Hematopoietic multipotent progenitor cell treated with erythropoietin and hydrocortisone succinate and interleukin-3 and kit ligand, for 15 days (in vitro differentiated cells): Measurements from ENCODE around the gene BRINP3.
"Not testable (repeated sequence)": the region's sequence is repeated elsewhere in the genome, so short reads cannot be mapped to it uniquely, and the experiment has no call there.

Source experiments
- DNase-seq: peaks from one replicate; pipeline ENCODE4 v3.0.0-alpha.2; 2015; ENCODE audit warnings: low spot score

BRINP3 gene

DNA sequence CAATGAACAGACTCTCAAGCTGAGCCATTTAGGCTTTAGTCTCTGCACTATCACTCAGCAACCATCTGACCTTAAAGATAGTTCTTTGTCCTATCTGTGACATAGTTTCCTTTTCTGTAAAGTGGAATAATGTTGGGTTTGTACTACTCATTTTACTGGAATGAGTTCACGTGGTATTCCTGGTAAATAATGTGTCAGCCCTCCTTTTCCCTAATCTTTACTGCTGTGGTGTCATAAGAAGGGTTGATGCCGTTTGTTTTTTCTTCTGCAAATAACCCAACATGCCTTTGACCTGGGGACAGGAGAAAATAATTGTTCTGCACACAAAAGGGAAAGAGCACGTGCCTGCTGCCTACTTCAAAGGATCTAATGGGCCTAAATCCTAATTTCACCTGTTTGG lies 297.8 kb downstream of the BRINP3 start:
- no peak for DNase-seq

DNA sequence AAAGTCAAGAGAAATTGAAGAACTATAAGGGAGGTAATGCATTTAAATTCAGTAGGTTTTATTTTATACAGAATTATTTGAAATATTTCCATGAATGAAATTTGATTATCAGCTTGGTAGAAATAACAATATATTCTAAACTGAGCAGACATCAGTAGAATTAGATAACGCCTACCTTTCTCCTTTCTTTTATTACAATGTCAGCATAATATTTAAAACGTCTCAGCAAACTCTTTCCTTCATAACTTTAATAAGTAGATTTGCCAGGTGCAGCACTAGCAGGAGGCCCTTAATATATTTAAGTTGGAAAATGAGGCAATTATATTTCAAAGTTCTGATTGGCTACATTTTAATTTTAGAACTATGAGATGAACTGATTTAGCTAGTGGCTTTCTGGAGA lies 298.8 kb downstream of the BRINP3 start:
- DNase-seq: no peak

DNA sequence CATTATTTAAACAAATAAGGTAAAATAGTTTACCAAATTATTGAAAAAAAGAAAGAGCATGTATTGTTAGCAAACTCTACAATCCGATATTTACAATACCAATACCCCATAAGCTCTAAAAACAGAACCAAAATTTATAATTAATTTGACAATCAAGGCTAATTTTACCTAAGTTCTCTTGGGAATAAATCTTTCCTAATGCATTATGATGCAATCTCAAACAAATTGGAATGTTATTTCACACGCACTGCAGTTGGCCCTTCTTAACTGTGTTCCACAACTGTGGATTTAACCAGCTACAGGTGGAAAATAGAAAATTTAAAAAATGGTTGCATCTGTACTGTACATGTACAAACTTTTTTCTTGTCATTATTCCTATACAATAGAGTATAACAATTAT lies 300.1 kb downstream of the BRINP3 start:
- DNase-seq: no peak

DNA sequence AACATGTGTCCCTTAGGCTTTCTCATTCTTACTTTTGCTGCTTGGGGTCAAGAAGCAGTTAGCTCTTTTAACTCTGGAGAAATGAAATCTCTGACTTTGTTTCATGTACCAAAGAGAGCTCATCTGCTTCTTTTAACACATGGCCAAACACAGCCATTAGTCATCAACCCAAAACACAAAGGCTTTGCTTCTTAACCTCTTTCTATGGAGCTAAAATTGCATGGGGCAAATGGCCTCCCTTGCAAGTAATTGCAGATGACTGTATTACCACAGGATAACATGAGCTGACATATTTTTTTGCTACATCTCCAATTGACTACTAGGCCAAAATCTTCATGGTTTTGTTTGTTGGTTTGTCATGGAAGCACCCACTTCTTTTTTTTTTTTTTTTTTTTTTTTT lies 300.9 kb downstream of the BRINP3 start:
- no peak for DNase-seq

DNA sequence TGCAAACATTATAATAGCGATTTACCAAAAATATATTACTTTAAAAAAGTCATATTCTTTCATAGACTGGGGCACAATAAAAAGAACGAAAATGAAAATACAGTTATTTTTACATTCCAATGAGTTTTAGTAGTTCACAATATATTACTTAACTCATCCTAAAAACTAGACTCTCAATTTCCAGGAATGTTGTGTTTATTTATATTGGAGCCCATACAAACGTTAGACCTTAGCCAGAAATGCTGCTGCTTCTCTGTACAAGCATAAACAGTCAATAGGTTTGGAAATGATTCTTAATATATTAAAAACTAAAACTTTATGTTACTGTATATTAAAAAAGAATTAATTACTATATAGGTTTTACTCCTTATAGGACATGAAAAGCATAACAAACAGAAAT lies 302.3 kb downstream of the BRINP3 start:
- no peak for DNase-seq

GRCh38 chr1:190172651-190173430 lies 304.8 kb downstream of the BRINP3 start:
- DNase-seq: no peak

DNA sequence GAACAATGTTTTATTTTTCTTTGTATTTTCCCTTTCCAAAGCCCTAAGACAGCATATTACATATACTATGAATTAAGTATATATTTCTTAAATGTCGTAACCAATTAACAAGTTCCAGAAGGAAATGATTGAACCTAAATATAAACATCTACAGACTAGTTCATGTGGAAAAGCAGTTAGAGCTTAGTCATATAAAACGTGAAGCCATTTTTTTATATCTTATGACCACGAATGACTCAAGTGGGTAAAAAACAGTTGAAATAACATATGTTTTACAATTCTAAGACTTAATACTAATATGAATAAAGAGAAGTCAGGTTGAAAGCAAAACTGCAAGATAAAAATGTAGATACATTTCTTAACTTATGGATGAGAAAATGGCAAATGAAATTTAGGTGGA lies 307.3 kb downstream of the BRINP3 start:
- no peak for DNase-seq

GRCh38 chr1:190169311-190170067 lies 308.2 kb downstream of the BRINP3 start:
- no peak for DNase-seq

GRCh38 chr1:190168893-190169280 lies 308.8 kb downstream of the BRINP3 start:
- no peak for DNase-seq

DNA sequence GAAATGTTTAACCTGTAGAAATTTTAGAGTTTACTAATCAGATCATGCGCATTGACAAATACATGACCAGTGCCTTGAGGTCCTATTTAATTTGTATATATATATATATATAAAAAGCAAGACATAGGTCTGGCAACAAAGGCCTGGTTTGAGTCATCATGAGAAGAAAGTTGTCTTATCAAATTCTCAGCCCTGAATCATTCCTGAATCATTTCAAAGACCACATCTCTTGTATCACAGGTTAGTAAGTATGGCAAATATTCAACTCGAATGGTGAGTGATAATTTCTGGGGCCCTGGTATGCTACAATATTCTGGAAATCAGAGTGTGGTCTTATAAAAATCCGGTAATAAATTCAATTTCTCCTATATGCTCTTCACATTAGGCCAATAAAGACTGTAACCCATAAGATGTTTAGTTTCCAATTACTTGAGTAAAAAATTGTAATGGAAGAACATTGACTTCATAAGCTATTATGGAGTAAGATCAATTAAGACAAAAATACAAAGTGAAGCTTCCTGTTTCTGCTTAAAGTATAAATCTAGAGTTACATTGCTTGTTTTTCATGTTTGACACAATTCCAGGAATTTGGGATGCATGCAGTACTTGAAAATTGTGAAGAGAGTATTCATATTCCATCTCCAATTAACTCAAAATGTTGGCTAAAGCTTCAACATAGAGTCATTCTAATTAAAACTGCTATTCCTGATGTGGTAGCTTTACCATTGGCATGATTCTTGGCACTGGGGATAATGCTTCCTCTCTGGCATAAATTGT lies 309.4 kb downstream of the BRINP3 start:
- no peak for DNase-seq

GRCh38 chr1:190159146-190159545 lies 318.5 kb downstream of the BRINP3 start:
- no peak for DNase-seq

DNA sequence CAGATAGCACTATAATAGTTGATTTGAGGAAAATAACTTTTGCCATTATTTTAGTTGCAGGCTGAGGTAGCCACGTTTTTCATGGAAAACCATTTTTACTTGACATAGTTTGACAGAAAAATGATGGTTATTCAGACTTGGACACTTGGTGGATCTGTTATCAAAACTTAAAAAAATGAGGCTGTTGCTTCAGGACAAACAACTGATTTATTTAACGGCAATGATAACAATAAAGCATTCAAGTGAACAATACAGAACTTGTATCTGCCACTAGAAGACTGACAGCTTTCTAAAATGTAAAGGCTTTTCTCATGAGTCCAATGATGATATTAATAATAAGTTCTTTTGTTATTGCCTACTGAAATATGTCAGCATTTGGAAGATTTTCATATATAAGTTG lies 322.9 kb downstream of the BRINP3 start:
- no peak for DNase-seq

- DNase-seq: no peak
These were observed 330.0 kb downstream of the BRINP3 start for GRCh38 chr1:190147616-190148015.

DNA sequence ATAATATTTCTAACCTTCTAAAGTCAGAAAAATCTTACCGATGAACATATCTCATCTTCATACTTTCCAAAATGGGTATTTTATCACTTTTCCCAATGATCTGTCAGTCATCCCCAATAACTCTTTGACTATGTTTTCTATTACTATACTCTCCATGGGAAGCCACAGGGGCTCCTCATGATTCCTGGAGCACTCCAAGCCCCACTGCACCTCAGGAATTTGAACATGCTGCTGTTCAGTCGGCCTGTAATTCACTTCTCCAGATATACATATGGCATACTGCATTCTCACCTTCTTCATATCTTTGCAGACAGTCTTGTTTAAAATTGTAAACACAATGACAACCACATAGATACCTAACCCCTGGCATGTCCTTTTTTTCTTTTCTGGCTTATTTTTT lies 333.0 kb downstream of the BRINP3 start:
- DNase-seq: no peak

DNA sequence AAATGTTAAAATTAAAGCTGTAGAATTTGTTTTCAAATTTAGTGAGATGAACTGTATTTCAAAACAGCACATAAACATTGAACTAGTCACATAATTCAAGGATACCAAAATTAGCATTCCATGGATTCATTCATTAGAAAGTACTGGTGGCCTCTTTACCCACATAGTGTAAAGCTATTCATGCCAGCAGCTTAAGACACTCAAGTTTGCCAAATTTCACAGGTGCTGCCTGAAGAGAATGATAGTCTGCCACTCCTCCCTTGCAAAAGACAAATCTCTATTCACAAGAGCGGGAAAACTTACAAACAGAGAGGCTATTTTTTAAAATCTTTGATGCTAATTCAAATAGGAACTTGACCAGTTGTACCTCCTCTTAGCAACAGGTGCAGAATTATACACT lies 337.0 kb downstream of the BRINP3 start:
- no peak for DNase-seq

GRCh38 chr1:190138702-190139101 lies 339.0 kb downstream of the BRINP3 start:
- no peak for DNase-seq

- no peak for DNase-seq
These were observed 339.4 kb downstream of the BRINP3 start for GRCh38 chr1:190138266-190138665.

- DNase-seq: no peak
These were observed 348.3 kb downstream of the BRINP3 start for GRCh38 chr1:190129366-190129765.

- DNase-seq: no peak
These were observed 350.9 kb downstream of the BRINP3 start for GRCh38 chr1:190126728-190127127.

- DNase-seq: no peak
These were observed 353.6 kb downstream of the BRINP3 start for GRCh38 chr1:190124068-190124467.

DNA sequence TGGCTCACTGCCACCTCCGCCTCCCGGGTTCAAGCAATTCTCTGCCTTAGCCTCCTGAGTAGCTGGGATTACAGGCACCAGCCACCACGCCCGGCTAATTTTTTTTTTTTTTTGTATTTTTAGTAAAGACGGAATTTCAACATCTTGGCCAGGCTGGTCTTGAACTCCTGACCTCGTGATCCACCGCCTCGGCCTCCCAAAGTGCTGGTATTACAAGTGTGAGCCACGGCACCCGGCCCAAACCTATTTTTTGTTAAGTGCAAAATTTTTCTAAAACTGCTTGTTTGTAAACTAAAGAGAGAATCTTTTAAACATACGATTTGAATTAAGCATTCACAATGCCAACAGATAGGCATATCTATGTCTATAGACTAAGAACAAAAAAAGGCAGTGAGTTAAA lies 357.1 kb downstream of the BRINP3 start:
- not testable (repeated sequence) for DNase-seq

- DNase-seq: no peak
These were observed 358.0 kb downstream of the BRINP3 start for GRCh38 chr1:190119683-190120082.

DNA sequence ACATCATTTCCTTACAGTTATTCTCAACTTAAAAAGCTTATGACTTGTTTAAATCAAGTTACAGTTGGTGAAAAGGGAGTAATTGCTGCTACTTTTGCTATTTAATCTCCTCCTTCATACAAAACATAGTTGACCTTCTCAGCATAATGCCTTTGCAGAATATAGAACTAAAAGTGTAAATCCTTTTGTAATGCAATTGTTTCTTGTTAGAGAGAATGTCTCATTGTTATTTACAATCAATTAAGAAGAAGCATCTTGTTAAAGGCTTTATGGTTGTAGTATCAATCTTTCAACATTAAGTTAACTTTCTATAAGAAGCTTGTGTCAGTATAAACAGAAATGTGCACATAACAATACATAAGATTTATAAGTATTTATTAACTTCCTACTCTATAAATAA lies 360.7 kb downstream of the BRINP3 start:
- no peak for DNase-seq
